ENCODE measurements around the gene CELF2.

GRCh38 chr10:11170993-11171851 is 153.6 kb downstream of the CELF2 start:
- no peak for TF ChIP-seq CTCF (IDR thresholded peaks at IDR 0.05; ENCODE audit: poor library complexity)
- no peak for TF ChIP-seq EZH2 (IDR thresholded peaks at IDR 0.05; ENCODE audit: borderline replicate concordance)
- no peak for TF ChIP-seq EZH2phosphoT487 (IDR thresholded peaks at IDR 0.05; ENCODE audit: low read depth, severe bottlenecking, unreplicated experiment)

All from hepatocyte (in vitro differentiated cells).